Rectal smooth muscle tissue (tissue), 1 donor: ENCODE measurements around the gene ANTXRL.
"Not testable (repeated sequence)": the region's sequence is repeated elsewhere in the genome, so short reads cannot be mapped to it uniquely, and the experiment has no call there.

Experiments used
- H3K27ac ChIP-seq: one replicate; pipeline ENCODE4 v1.7.0; 2013; ENCODE audit warnings: low read depth, low read length, inconsistent platforms
- H3K27me3 ChIP-seq: one replicate; pipeline ENCODE4 v1.7.0; 2013; ENCODE audit warnings: low read length; ENCODE audit not compliant: control insufficient read depth, insufficient read depth
- H3K36me3 ChIP-seq: one replicate; pipeline ENCODE4 v1.7.0; 2013; ENCODE audit warnings: low read length; ENCODE audit not compliant: control insufficient read depth, insufficient read depth
- H3K4me1 ChIP-seq: one replicate; pipeline ENCODE4 v1.7.0; 2013; ENCODE audit warnings: low read length; ENCODE audit not compliant: control insufficient read depth, insufficient read depth
- H3K4me3 ChIP-seq: one replicate; pipeline ENCODE4 v1.7.0; 2013; ENCODE audit warnings: low read length
- H3K9ac ChIP-seq: one replicate; pipeline ENCODE4 v1.7.0; 2013; ENCODE audit warnings: low read length

ANTXRL gene

GRCh38 chr10:46327685-46328084 is 40.9 kb downstream of the ANTXRL start:
- peaks cover 2% of the 10 kb centered on the region for H3K27me3 ChIP-seq
- H3K4me3 ChIP-seq = no peak overlapping the region
- H3K36me3 ChIP-seq = no peaks in the 10 kb centered on the region
- no peak overlapping the region for H3K9ac ChIP-seq
- H3K4me1 ChIP-seq = no peaks in the 10 kb centered on the region
- H3K27ac ChIP-seq = no peak overlapping the region

DNA sequence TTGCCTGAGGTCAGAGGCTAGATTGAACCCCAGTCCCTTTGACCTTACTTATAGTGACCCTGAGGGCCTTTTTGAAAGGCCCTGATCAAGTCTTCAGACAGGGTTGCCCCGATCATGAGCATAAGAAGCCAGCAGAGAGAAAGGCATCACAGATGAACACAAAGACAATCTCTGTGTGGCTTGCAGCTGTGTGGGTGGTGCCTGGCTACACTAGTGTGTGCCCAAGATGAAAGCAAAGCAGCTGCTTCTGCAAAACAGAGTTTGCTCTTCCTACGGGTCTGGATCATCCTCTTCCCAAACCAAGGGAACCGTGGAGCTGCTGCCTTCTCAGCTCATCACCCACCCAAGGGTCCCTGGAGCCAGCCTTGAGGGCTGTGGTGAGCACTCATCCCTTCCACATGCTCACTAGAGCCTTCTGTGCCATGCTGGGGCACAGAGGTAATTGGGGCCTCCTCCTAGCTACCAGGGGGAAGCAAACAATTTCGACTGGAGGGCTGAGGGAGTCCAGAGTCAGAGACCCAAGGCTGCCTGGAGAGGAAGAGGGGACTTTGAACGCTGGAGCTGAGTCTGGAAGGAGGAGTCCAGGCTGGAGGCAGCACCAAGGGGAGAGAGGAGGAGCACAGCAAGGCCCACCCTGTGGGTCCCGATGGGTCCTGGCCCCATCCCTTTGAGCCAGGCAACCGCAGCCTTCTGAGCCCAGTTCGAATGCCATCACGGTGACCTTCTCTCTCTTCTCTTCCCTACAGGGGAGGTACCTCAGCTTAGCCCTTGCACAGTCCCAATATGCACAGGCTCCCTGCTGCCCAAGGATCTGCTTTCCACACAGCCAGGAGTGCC is 42.3 kb downstream of the ANTXRL start:
- H3K4me1 ChIP-seq = no peaks in the 10 kb centered on the region
- H3K27me3 ChIP-seq = peaks cover 2% of the 10 kb centered on the region
- H3K36me3 ChIP-seq = no peaks in the 10 kb centered on the region
- H3K4me3 ChIP-seq = no peak overlapping the region
- no peak overlapping the region for H3K9ac ChIP-seq
- no peak overlapping the region for H3K27ac ChIP-seq

- Histone ChIP-seq H3K4me3 (no peak overlapping the region), H3K27ac (no peak overlapping the region), H3K27me3 (peaks cover 2% of the 10 kb centered on the region), H3K9ac (no peak overlapping the region), H3K36me3 (no peaks in the 10 kb centered on the region), H3K4me1 (no peaks in the 10 kb centered on the region)
Measured at GRCh38 chr10:46329690-46330016, 42.9 kb downstream of the ANTXRL start.

GRCh38 chr10:46330894-46331293 is 44.1 kb downstream of the ANTXRL start:
- Histone ChIP-seq H3K27ac (no peak overlapping the region), H3K36me3 (no peaks in the 10 kb centered on the region), H3K9ac (no peak overlapping the region)

GRCh38 chr10:46365484-46365883 is 78.7 kb downstream of the ANTXRL start:
- H3K36me3 ChIP-seq, H3K27me3 ChIP-seq, H3K27ac ChIP-seq, H3K9ac ChIP-seq, H3K4me1 ChIP-seq, H3K4me3 ChIP-seq: not testable (repeated sequence)

More at GRCh38 chr10:46330894-46331293, 44.1 kb downstream of the ANTXRL start:
- H3K27me3 ChIP-seq = peaks cover 2% of the 10 kb centered on the region
- H3K4me3 ChIP-seq = no peak overlapping the region
- H3K4me1 ChIP-seq = no peaks in the 10 kb centered on the region

DNA sequence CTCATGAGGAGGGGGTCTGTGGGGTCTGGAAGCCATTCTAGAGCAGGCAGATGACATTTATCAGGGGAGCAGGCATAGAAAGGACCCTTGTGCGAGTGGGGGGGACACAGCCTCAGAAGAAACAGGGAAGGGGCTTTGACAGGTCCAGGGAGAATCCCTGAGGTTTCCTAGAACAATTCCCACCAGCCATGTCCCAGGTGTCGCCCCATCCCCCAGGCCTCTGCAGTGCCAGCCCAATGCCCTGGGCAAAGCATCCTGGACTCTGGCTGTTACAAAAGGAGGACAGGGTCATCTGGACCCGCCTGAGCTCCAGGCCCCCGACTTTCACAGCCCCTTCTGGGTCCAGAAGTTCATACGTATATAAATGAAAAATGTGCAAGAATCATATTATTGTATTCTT is 80.4 kb downstream of the ANTXRL start:
- H3K36me3 ChIP-seq, H3K27me3 ChIP-seq, H3K27ac ChIP-seq, H3K9ac ChIP-seq, H3K4me1 ChIP-seq, H3K4me3 ChIP-seq: not testable (repeated sequence)

DNA sequence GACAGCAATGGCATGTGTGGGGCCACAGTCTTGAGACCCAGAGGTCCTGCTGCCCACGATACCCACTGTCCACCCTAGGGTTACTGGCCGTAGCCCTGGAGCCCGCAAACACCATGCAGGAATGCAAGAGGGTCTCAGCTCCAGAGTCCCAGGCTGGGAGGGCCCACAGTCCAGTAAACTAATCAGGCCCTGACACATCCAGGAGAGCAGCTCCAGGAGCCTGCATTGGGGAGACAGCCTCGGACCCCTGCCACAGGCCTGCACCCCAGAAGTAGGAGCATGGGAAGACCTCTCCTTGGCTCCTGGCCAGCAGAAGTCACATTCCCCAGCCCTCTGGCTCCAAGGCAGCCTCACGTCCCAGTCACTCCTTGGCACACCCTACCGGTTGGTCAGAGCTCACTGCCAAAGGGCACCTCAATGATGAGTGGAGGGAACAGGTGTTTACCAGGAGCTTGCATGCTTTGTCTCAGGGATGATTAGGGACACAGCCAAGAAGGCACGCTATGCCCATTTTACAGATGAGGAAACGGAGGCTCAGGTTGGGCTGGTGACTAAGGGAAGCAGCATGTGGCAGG is 81.0 kb downstream of the ANTXRL start:
- H3K27me3 ChIP-seq, H3K36me3 ChIP-seq, H3K27ac ChIP-seq, H3K4me3 ChIP-seq, H3K9ac ChIP-seq, H3K4me1 ChIP-seq: not testable (repeated sequence)

GRCh38 chr10:46368956-46369355 is 82.2 kb downstream of the ANTXRL start:
- not testable (repeated sequence) for H3K9ac ChIP-seq, H3K4me1 ChIP-seq, H3K27me3 ChIP-seq, H3K36me3 ChIP-seq, H3K27ac ChIP-seq, H3K4me3 ChIP-seq

- not testable (repeated sequence) for H3K36me3 ChIP-seq, H3K9ac ChIP-seq, H3K4me1 ChIP-seq, H3K27ac ChIP-seq, H3K4me3 ChIP-seq, H3K27me3 ChIP-seq
Measured at GRCh38 chr10:46374410-46374809, 87.6 kb downstream of the ANTXRL start.

- not testable (repeated sequence) for H3K4me3 ChIP-seq, H3K9ac ChIP-seq, H3K36me3 ChIP-seq, H3K27ac ChIP-seq, H3K4me1 ChIP-seq, H3K27me3 ChIP-seq
Measured at GRCh38 chr10:46375406-46375805, 88.6 kb downstream of the ANTXRL start, which contains the start of gene ANXA8L1. Gene ANXA8L1, plus strand, starts transcription at chr10:46375776. Its CDS starts 76 bp downstream, at chr10:46375852.

DNA sequence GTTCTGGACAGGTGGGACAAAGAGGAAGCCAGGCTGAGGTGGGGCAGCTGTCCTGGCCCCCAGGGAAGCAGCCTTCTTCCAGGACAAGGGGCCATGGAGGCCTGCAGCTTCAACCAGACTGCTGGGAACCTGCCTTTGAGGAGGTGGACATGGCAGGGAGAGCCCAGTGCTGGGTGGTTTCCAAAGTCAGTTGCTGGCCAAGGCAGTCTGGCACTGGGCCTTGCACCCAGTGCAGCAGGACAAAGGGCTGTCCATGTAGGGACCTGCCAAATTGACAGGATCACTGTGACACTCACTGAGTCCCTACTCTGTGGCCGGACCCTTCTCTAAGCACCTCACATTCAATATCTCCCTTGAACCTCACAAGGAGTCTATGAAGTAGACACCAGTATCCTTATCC is 90.2 kb downstream of the ANTXRL start:
- not testable (repeated sequence) for H3K4me1 ChIP-seq, H3K36me3 ChIP-seq, H3K27me3 ChIP-seq, H3K4me3 ChIP-seq, H3K27ac ChIP-seq, H3K9ac ChIP-seq

DNA sequence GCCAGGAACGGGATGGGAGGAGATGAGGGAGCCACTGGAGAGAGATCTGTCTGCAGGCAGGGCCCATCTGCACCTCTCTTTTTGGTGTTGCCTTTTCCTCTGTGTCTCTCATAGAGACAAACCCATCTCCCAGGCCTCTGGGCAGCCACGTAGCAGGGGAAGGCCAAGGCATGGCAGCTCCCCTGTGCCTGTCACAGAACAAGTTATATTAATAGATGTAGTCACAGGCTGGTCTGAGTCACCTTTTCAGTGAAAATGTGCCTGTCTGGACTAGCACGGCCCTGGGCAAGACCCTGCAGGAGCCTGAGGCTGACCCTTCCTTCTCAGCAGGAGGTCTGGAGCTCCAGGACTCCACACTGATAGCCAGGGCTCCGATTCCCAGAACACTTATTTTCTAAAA is 90.9 kb downstream of the ANTXRL start:
- not testable (repeated sequence) for H3K27ac ChIP-seq, H3K36me3 ChIP-seq, H3K4me3 ChIP-seq, H3K27me3 ChIP-seq, H3K9ac ChIP-seq, H3K4me1 ChIP-seq

DNA sequence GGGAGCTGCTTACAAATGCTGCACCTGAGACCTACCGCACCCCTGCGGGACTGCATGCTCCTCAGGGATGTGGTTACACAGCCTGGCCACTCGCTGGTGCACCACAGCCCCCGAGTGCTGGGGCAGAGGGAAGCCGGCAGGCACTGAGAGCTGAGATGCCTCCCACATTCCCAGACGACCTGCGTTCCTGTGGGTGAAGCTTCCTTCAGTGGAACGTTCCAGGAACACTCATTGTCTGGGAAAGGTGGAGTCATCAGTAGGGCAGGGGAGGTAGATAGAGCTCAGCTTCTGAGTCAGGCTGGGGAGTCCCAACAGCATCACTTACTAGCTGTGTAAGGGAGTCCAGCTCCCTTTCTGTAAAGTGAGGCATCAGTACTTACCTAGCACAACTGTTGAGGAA is 91.3 kb downstream of the ANTXRL start:
- not testable (repeated sequence) for H3K4me3 ChIP-seq, H3K4me1 ChIP-seq

More for the DNA sequence above, 91.3 kb downstream of the ANTXRL start:
- H3K9ac ChIP-seq, H3K36me3 ChIP-seq, H3K27ac ChIP-seq, H3K27me3 ChIP-seq: not testable (repeated sequence)
